H7 (cell line): Measurements from ENCODE around the gene RPTOR. TPM values are rescaled to one million over a fixed set of nuclear protein-coding genes. Genes with fewer than 3 reads are reported as not detected.

Experiments used
- DNase-seq: peaks from one replicate; pipeline ENCODE4 v3.0.0; 2012
- H3K27me3 ChIP-seq: 2 replicates; pipeline ENCODE4 v1.6.0; 2011; ENCODE audit warnings: mild to moderate bottlenecking, low read length; ENCODE audit not compliant: control insufficient read depth, insufficient read depth
- H3K36me3 ChIP-seq: replicated peaks from 2 replicates; pipeline ENCODE4 v1.5.1; 2011; ENCODE audit warnings: low read length; ENCODE audit not compliant: control insufficient read depth, insufficient read depth
- H3K4me3 ChIP-seq: 2 replicates; pipeline ENCODE4 v1.5.1; 2011; ENCODE audit warnings: low read depth, mild to moderate bottlenecking, control low read depth, low read length, moderate library complexity; ENCODE audit not compliant: insufficient read depth
- total RNA-seq: library from RNA; depleted of rRNA; stranded (reverse); fragments of >200 nt; shearing (Covaris generic); gene quantifications from 2 replicates; pipeline ENCODE4 v1.2.3, GENCODE V29; 2014

The RPTOR gene
- total RNA-seq, 1 experiment from 2014 or later, result 20.9 TPM

GRCh38 chr17:80831491-80831890 lies 286.9 kb downstream of the RPTOR start:
- Histone ChIP-seq H3K27me3 (no peaks in the 10 kb centered on the region), H3K36me3 (no peaks in the 10 kb centered on the region), H3K4me3 (no peak overlapping the region)
- no peak for DNase-seq

- Histone ChIP-seq H3K36me3 (no peaks in the 10 kb centered on the region), H3K27me3 (no peaks in the 10 kb centered on the region), H3K4me3 (no peak overlapping the region)
- DNase-seq, result peak; percentile 91
Measured at GRCh38 chr17:80832266-80832676, 287.6 kb downstream of the RPTOR start.

GRCh38 chr17:80832888-80833583 lies 288.4 kb downstream of the RPTOR start:
- H3K4me3 ChIP-seq, result peak overlapping the region; percentile 24

GRCh38 chr17:80833952-80834892 lies 289.6 kb downstream of the RPTOR start:
- Histone ChIP-seq H3K36me3 (no peaks in the 10 kb centered on the region), H3K27me3 (no peaks in the 10 kb centered on the region), H3K4me3 (no peak overlapping the region)
- no peak for DNase-seq

More at GRCh38 chr17:80832888-80833583, 288.4 kb downstream of the RPTOR start:
- peak; percentile 97 for DNase-seq
- Histone ChIP-seq H3K36me3 (no peaks in the 10 kb centered on the region), H3K27me3 (no peaks in the 10 kb centered on the region)

GRCh38 chr17:80834893-80835275 lies 290.2 kb downstream of the RPTOR start:
- Histone ChIP-seq H3K27me3 (no peaks in the 10 kb centered on the region), H3K36me3 (no peaks in the 10 kb centered on the region), H3K4me3 (no peak overlapping the region)
- no peak for DNase-seq

- no peak overlapping the region for H3K4me3 ChIP-seq
- H3K27me3 ChIP-seq, result no peaks in the 10 kb centered on the region
- no peaks in the 10 kb centered on the region for H3K36me3 ChIP-seq
- DNase-seq, result no peak
Measured at GRCh38 chr17:80835816-80836657, 291.4 kb downstream of the RPTOR start.

- DNase-seq, result no peak
- no peaks in the 10 kb centered on the region for H3K36me3 ChIP-seq
- no peak overlapping the region for H3K4me3 ChIP-seq
- H3K27me3 ChIP-seq, result no peaks in the 10 kb centered on the region
Measured at GRCh38 chr17:80836658-80836965, 292.0 kb downstream of the RPTOR start.

- no peaks in the 10 kb centered on the region for H3K36me3 ChIP-seq
- DNase-seq, result peak; percentile 79
- no peaks in the 10 kb centered on the region for H3K27me3 ChIP-seq
- H3K4me3 ChIP-seq, result no peak overlapping the region
Measured at GRCh38 chr17:80836971-80837481, 292.4 kb downstream of the RPTOR start.

- no peaks in the 10 kb centered on the region for H3K27me3 ChIP-seq
- no peaks in the 10 kb centered on the region; the same call in 1 of the 2 replicates for H3K36me3 ChIP-seq
- no peak for DNase-seq
- no peak overlapping the region for H3K4me3 ChIP-seq
Measured at GRCh38 chr17:80837711-80838110, 293.1 kb downstream of the RPTOR start.

- H3K36me3 ChIP-seq, result no peaks in the 10 kb centered on the region; the same call in 1 of the 2 replicates
- H3K4me3 ChIP-seq, result no peak overlapping the region
- DNase-seq, result no peak
- H3K27me3 ChIP-seq, result no peaks in the 10 kb centered on the region
Measured at GRCh38 chr17:80838311-80839025, 293.8 kb downstream of the RPTOR start.

GRCh38 chr17:80839026-80839345 lies 294.3 kb downstream of the RPTOR start:
- Histone ChIP-seq H3K36me3 (no peaks in the 10 kb centered on the region; the same call in 1 of the 2 replicates), H3K4me3 (no peak overlapping the region), H3K27me3 (no peaks in the 10 kb centered on the region)
- DNase-seq, result no peak

GRCh38 chr17:80839511-80839941 lies 294.9 kb downstream of the RPTOR start:
- no peak for DNase-seq
- no peaks in the 10 kb centered on the region; the same call in 1 of the 2 replicates for H3K36me3 ChIP-seq
- no peaks in the 10 kb centered on the region for H3K27me3 ChIP-seq
- no peak overlapping the region for H3K4me3 ChIP-seq

- H3K36me3 ChIP-seq, result no peaks in the 10 kb centered on the region; the same call in 1 of the 2 replicates
- DNase-seq, result no peak
- H3K27me3 ChIP-seq, result no peaks in the 10 kb centered on the region
- no peak overlapping the region for H3K4me3 ChIP-seq
Measured at GRCh38 chr17:80839970-80840369, 295.3 kb downstream of the RPTOR start.
